ENCODE results near the gene FOXJ1.
A peak's percentile ranks its signal among the peaks of the same experiment; 100 is the strongest.

Gene FOXJ1

GRCh38 chr17:76160896-76161528, 20.0 kb upstream of the FOXJ1 start:
- no peak for DNase-seq (ENCODE audit: low read depth)

GRCh38 chr17:76159157-76159556, 18.1 kb upstream of the FOXJ1 start:
- no peak for DNase-seq (ENCODE audit: low read depth)

- no peak for DNase-seq (ENCODE audit: low read depth)
Observed at GRCh38 chr17:76157759-76158158, 16.7 kb upstream of the FOXJ1 start.

GRCh38 chr17:76156662-76156991, 15.6 kb upstream of the FOXJ1 start:
- no peak for DNase-seq (ENCODE audit: low read depth)

GRCh38 chr17:76155988-76156661, 15.1 kb upstream of the FOXJ1 start:
- DNase-seq (ENCODE audit: low read depth), result no peak

- DNase-seq (ENCODE audit: low read depth), result no peak
Observed at GRCh38 chr17:76154936-76155845, 14.1 kb upstream of the FOXJ1 start.

- DNase-seq (ENCODE audit: low read depth), result no peak
Observed at GRCh38 chr17:76154292-76154691, 13.2 kb upstream of the FOXJ1 start.

GRCh38 chr17:76153640-76154039, 12.6 kb upstream of the FOXJ1 start:
- DNase-seq (ENCODE audit: low read depth), result no peak

- no peak for DNase-seq (ENCODE audit: low read depth)
Observed at GRCh38 chr17:76153202-76153601, 12.2 kb upstream of the FOXJ1 start.

- DNase-seq (ENCODE audit: low read depth), result no peak
Observed at GRCh38 chr17:76152591-76152990, 11.5 kb upstream of the FOXJ1 start.

GRCh38 chr17:76151896-76152454, 10.9 kb upstream of the FOXJ1 start:
- DNase-seq (ENCODE audit: low read depth), result no peak

GRCh38 chr17:76150712-76151622, 9.9 kb upstream of the FOXJ1 start:
- no peak for DNase-seq (ENCODE audit: low read depth)

- DNase-seq (ENCODE audit: low read depth), result no peak
Observed at GRCh38 chr17:76149214-76149613, 8.2 kb upstream of the FOXJ1 start.

- no peak for DNase-seq (ENCODE audit: low read depth)
Observed at GRCh38 chr17:76148015-76148326, 6.9 kb upstream of the FOXJ1 start.

- no peak for DNase-seq (ENCODE audit: low read depth)
Observed at GRCh38 chr17:76147211-76148014, 6.4 kb upstream of the FOXJ1 start.

GRCh38 chr17:76146053-76146851, 5.2 kb upstream of the FOXJ1 start:
- no peak for DNase-seq (ENCODE audit: low read depth)

GRCh38 chr17:76145231-76146052, 4.4 kb upstream of the FOXJ1 start:
- peak; percentile 27 for DNase-seq (ENCODE audit: low read depth)

GRCh38 chr17:76142585-76143041, 1.6 kb upstream of the FOXJ1 start:
- DNase-seq (ENCODE audit: low read depth), result no peak

- no peak for DNase-seq (ENCODE audit: low read depth)
Observed at GRCh38 chr17:76142039-76142584, 1.1 kb upstream of the FOXJ1 start.
